ENCODE measurements around the gene PPP1R18.

PPP1R18 gene

GRCh38 chr6:30679765-30680535 is 6.5 kb downstream of the PPP1R18 start:
- H3K4me3 ChIP-seq (ENCODE audit: low read depth, low read length) = peak overlapping the region; percentile 41
- TF ChIP-seq POLR2A (IDR thresholded peaks at IDR 0.05; ENCODE audit: extremely low read depth, insufficient read length) = no peak
- no peak for TF ChIP-seq MAX (IDR thresholded peaks at IDR 0.05; ENCODE audit: low read depth, low read length)
- TF ChIP-seq CTCF (IDR thresholded peaks at IDR 0.05; ENCODE audit: low read depth, low read length) = no peak
- DNase-seq (ENCODE audit: low read depth) = no peak

GRCh38 chr6:30678964-30679726 is 7.3 kb downstream of the PPP1R18 start:
- DNase-seq (ENCODE audit: low read depth) = peak; percentile 90
- TF ChIP-seq MAX (IDR thresholded peaks at IDR 0.05; ENCODE audit: low read depth, low read length) (no peak), POLR2A (IDR thresholded peaks at IDR 0.05; ENCODE audit: extremely low read depth, insufficient read length) (no peak), MYC (IDR thresholded peaks at IDR 0.05; ENCODE audit: low read depth, low read length) (no peak), CTCF (IDR thresholded peaks at IDR 0.05; ENCODE audit: low read depth, low read length) (peak; percentile 96)
- H3K4me3 ChIP-seq (ENCODE audit: low read depth, low read length) = peak overlapping the region; percentile 37

- no peak for DNase-seq (ENCODE audit: low read depth)
- TF ChIP-seq MYC (IDR thresholded peaks at IDR 0.05; ENCODE audit: low read depth, low read length) = no peak
- no peak for TF ChIP-seq MAX (IDR thresholded peaks at IDR 0.05; ENCODE audit: low read depth, low read length)
- no peak for TF ChIP-seq CTCF (IDR thresholded peaks at IDR 0.05; ENCODE audit: low read depth, low read length)
- no peak for TF ChIP-seq POLR2A (IDR thresholded peaks at IDR 0.05; ENCODE audit: extremely low read depth, insufficient read length)
- H3K4me3 ChIP-seq (ENCODE audit: low read depth, low read length) = no peak overlapping the region
Observed at GRCh38 chr6:30676660-30677285, 9.7 kb downstream of the PPP1R18 start.

GRCh38 chr6:30672445-30673253 is 13.8 kb downstream of the PPP1R18 start, which contains the start of gene DHX16:
DHX16 (minus strand) TSS chr6:30673006; CDS start chr6:30672841, 165 bp downstream.
- peak within 1 kb of the TSS; percentile 100 for H3K4me3 ChIP-seq (ENCODE audit: low read depth, low read length)
- peak; percentile 98 for DNase-seq (ENCODE audit: low read depth)
- TF ChIP-seq CTCF (IDR thresholded peaks at IDR 0.05; ENCODE audit: low read depth, low read length) (peak; percentile 92), MYC (IDR thresholded peaks at IDR 0.05; ENCODE audit: low read depth, low read length) (peak; percentile 72; the same call in 1 of the 2 replicates), POLR2A (IDR thresholded peaks at IDR 0.05; ENCODE audit: extremely low read depth, insufficient read length) (peak; percentile 63), MAX (IDR thresholded peaks at IDR 0.05; ENCODE audit: low read depth, low read length) (peak; percentile 56)

All from NB4 (cell line).